Upper lobe of left lung (tissue), 6 donors: ENCODE results near the gene DGKZ. TPM values are rescaled to one million over a fixed set of nuclear protein-coding genes. Genes with fewer than 3 reads are reported as not detected.

Source experiments
- ATAC-seq, 2 donors: fragments of 200-7000 bp; cut with Tn5 transposase; one replicate each; pipeline ENCODE4 v1.9.1; 2022; ENCODE audit warnings: mild to moderate bottlenecking in 2 of 2, moderate library complexity in 2 of 2; ENCODE audit not compliant: low FRiP score in 2 of 2
- DNase-seq, 2 donors: peaks; one replicate each; pipeline ENCODE4 v3.0.0-alpha.2; 2019 to 2020
- H3K27ac ChIP-seq, 4 donors: fragments of 200-600 bp; sonication (generic); one replicate each; pipeline ENCODE4 v1.5.1; 2016 to 2019
- H3K27me3 ChIP-seq, 4 donors: fragments of 200-600 bp; sonication (generic); one replicate each; pipeline ENCODE4 v1.5.1; 2017 to 2019
- H3K36me3 ChIP-seq, 4 donors: fragments of 200-600 bp; sonication (generic); one replicate each; pipeline ENCODE4 v1.5.1; 2016 to 2019
- H3K4me1 ChIP-seq, 4 donors: fragments of 200-600 bp; sonication (generic); one replicate each; pipeline ENCODE4 v1.5.1; 2018 to 2019
- H3K4me3 ChIP-seq, 4 donors: fragments of 200-600 bp; sonication (generic); one replicate each; pipeline ENCODE4 v1.5.1; 2017 to 2019; ENCODE audit warnings: mild to moderate bottlenecking in 2 of 4, moderate library complexity in 1 of 4
- H3K9me3 ChIP-seq, 4 donors: fragments of 200-600 bp; sonication (generic); one replicate each; pipeline ENCODE4 v1.5.1; 2018 to 2019
- CTCF ChIP-seq, 6 experiments: fragments of 450-650 bp in 4 of 6; fragments of 200-600 bp in 2 of 6; sonication (generic) in 2 of 6; IDR thresholded peaks; one replicate each; pipeline ENCODE4 v1.5.1; 2016 to 2019; ENCODE audit warnings: antibody characterized with exemption in 6 of 6
- EP300 ChIP-seq, 4 donors: sonication (generic); formaldehyde crosslinking; IDR thresholded peaks; one replicate each; pipeline ENCODE4 v1.5.1; 2017; ENCODE audit warnings: antibody characterized with exemption in 4 of 4, control low read depth in 2 of 4
- POLR2A ChIP-seq, 4 donors: fragments of 450-650 bp; IDR thresholded peaks; one replicate each; pipeline ENCODE4 v1.5.1; 2016 to 2017; ENCODE audit warnings: antibody characterized with exemption in 4 of 4, mild to moderate bottlenecking in 2 of 4
- POLR2AphosphoS5 ChIP-seq, 2 donors: sonication (generic); formaldehyde crosslinking; IDR thresholded peaks; one replicate each; pipeline ENCODE4 v1.5.1; 2017; ENCODE audit warnings: antibody characterized with exemption in 2 of 2
- WGBS, 2 donors: methylation state at CpG; one replicate each; pipeline ENCODE4 v1.1.5; 2017 to 2018; 5-methylcytosine and 5-hydroxymethylcytosine counted together
- total RNA-seq, 6 donors: library from RNA; depleted of rRNA in 4 of 6; stranded (reverse); fragments of >200 nt in 4 of 6; gene quantifications; one replicate each; pipeline versions ENCODE4 v1.1.0 to v1.2.1, GENCODE V29; 2016 to 2021
- donor health status: DM: no; HTN: no; CAD: no; lungs with moderate emphysema.
- donor health status: DM: no; HTN: yes; CAD: no; lungs with severe emphysema.

The DGKZ gene
- total RNA-seq, 6 donors from 2014 or later: 55.1 to 145 (median 65.5) TPM

- no peaks in the 10 kb centered on the region for H3K36me3 ChIP-seq
- H3K27me3 ChIP-seq: peaks cover 2 to 18% (median 8%) of the 10 kb centered on the region in 4 donors
- H3K4me3 ChIP-seq: no peak overlapping the region
- no peak for DNase-seq
- no peaks in the 10 kb centered on the region for H3K9me3 ChIP-seq
- TF ChIP-seq EP300 (IDR thresholded peaks at IDR 0.05) (no peak), CTCF (IDR thresholded peaks at IDR 0.05) (no peak), POLR2AphosphoS5 (IDR thresholded peaks at IDR 0.05) (no peak), POLR2A (IDR thresholded peaks at IDR 0.05) (no peak)
- peaks cover 28 to 60% (median 43%) of the 10 kb centered on the region in 4 donors for H3K4me1 ChIP-seq
- no peak overlapping the region for H3K27ac ChIP-seq
- no peak for ATAC-seq
- 93% methylated on average over 3 of the region's 3 CpGs for WGBS, 2 donors
Measured at GRCh38 chr11:46334211-46334610, 13.1 kb upstream of the DGKZ start.

GRCh38 chr11:46335271-46335670, 12.0 kb upstream of the DGKZ start:
- ATAC-seq: no peak
- DNase-seq: no peak
- H3K4me3 ChIP-seq: no peak overlapping the region
- WGBS, 2 donors: 93 to 98% methylated on average over 6 of the region's 6 CpGs
- no peak overlapping the region for H3K27ac ChIP-seq
- H3K9me3 ChIP-seq: no peaks in the 10 kb centered on the region
- H3K36me3 ChIP-seq: no peaks in the 10 kb centered on the region
- TF ChIP-seq POLR2A (IDR thresholded peaks at IDR 0.05) (no peak), CTCF (IDR thresholded peaks at IDR 0.05) (no peak), POLR2AphosphoS5 (IDR thresholded peaks at IDR 0.05) (no peak), EP300 (IDR thresholded peaks at IDR 0.05) (no peak)
- H3K4me1 ChIP-seq: peaks cover 38 to 70% (median 54%) of the 10 kb centered on the region in 4 donors
- H3K27me3 ChIP-seq: peaks cover 2 to 18% (median 8%) of the 10 kb centered on the region in 4 donors

GRCh38 chr11:46335890-46336562, 11.2 kb upstream of the DGKZ start:
- no peak overlapping the region for H3K4me3 ChIP-seq
- H3K36me3 ChIP-seq: no peaks in the 10 kb centered on the region
- WGBS, 2 donors: 88 to 93% methylated on average over 11 of the region's 11 CpGs
- ATAC-seq (no peak), DNase-seq (no peak)
- TF ChIP-seq EP300 (IDR thresholded peaks at IDR 0.05) (no peak), CTCF (IDR thresholded peaks at IDR 0.05) (no peak)
- no peak overlapping the region for H3K27ac ChIP-seq
- peaks cover 45 to 69% (median 57%) of the 10 kb centered on the region in 4 donors for H3K4me1 ChIP-seq
- peaks cover 2 to 18% (median 8%) of the 10 kb centered on the region in 4 donors for H3K27me3 ChIP-seq
- no peaks in the 10 kb centered on the region for H3K9me3 ChIP-seq

GRCh38 chr11:46336563-46337180, 10.6 kb upstream of the DGKZ start:
- Histone ChIP-seq H3K27me3 (peaks cover 2 to 18% (median 8%) of the 10 kb centered on the region in 4 donors), H3K36me3 (no peaks in the 10 kb centered on the region), H3K27ac (no peak overlapping the region), H3K4me1 (peaks cover 47 to 73% (median 59%) of the 10 kb centered on the region in 4 donors), H3K9me3 (no peaks in the 10 kb centered on the region), H3K4me3 (no peak overlapping the region)
- TF ChIP-seq POLR2AphosphoS5 (IDR thresholded peaks at IDR 0.05) (no peak), POLR2A (IDR thresholded peaks at IDR 0.05) (no peak), EP300 (IDR thresholded peaks at IDR 0.05) (no peak), CTCF (IDR thresholded peaks at IDR 0.05) (no peak)
- peak in 1 of 2 donors; percentile 83 for DNase-seq
- no peak for ATAC-seq
- WGBS, 2 donors: 76 to 80% methylated on average over 9 to 12 of the region's 12 CpGs
